Caco-2 (cell line): ENCODE results near the gene VCAM1. TPM values are rescaled to one million over a fixed set of nuclear protein-coding genes. Genes with fewer than 3 reads are reported as not detected.

Source experiments
- BruUV-seq: library from RNA; stranded (reverse); fragments of 400-500 nt; replicated peaks from 2 replicates; lab custom pipeline; 2021; lab: Mats Ljungman, UMichigan
- CTCF ChIA-PET: fragments of 300-600 bp; sonication (Branson Sonifier 250); formaldehyde crosslinking; loops from one replicate; lab custom pipeline; 2022; ENCODE audit warnings: antibody characterized with exemption; lab: Charles Lee
- POLR2A ChIA-PET: fragments of 300-600 bp; sonication (Branson Sonifier 250); formaldehyde crosslinking; loops from one replicate; lab custom pipeline; 2022; ENCODE audit warnings: antibody characterized with exemption; lab: Charles Lee
- DNase-seq, 2 experiments: peaks; one replicate each; pipeline versions ENCODE4 v3.0.0 to v3.0.0-alpha.2; 2020 to 2022
- H3K27me3 ChIP-seq: replicated peaks from 2 replicates; pipeline ENCODE4 v1.6.0; 2011; ENCODE audit warnings: low read length; ENCODE audit not compliant: control insufficient read depth, insufficient read depth
- H3K36me3 ChIP-seq: 2 replicates; pipeline ENCODE4 v1.5.1; 2011; ENCODE audit warnings: low read length; ENCODE audit not compliant: control insufficient read depth, insufficient read depth
- H3K4me1 ChIP-seq: fragments of 250-450 bp; sonication (Bioruptor Pico); 2 replicates; pipeline ENCODE4 v1.5.1; 2020; ENCODE audit warnings: mild to moderate bottlenecking
- H3K4me3 ChIP-seq: 2 replicates; pipeline ENCODE4 v1.5.1; 2011; ENCODE audit warnings: low read depth, mild to moderate bottlenecking, control low read depth, low read length
- H3K9me3 ChIP-seq: fragments of 250-450 bp; sonication (Bioruptor Pico); 2 replicates; pipeline ENCODE4 v1.5.1; 2020; ENCODE audit warnings: mild to moderate bottlenecking, moderate library complexity
- H3K27ac Mint-ChIP-seq: one replicate; pipeline ENCODE4 v1.8.0; 2022; ENCODE audit warnings: mixed read lengths; ENCODE audit not compliant: unreplicated experiment
- H3K27me3 Mint-ChIP-seq: one replicate; pipeline ENCODE4 v1.8.0; 2022; ENCODE audit warnings: mixed read lengths; ENCODE audit not compliant: insufficient read depth, unreplicated experiment
- H3K36me3 Mint-ChIP-seq: one replicate; pipeline ENCODE4 v1.8.0; 2022; ENCODE audit warnings: mild to moderate bottlenecking, mixed read lengths; ENCODE audit not compliant: insufficient read depth, unreplicated experiment
- H3K4me1 Mint-ChIP-seq: one replicate; pipeline ENCODE4 v1.8.0; 2022; ENCODE audit warnings: low read depth, mixed read lengths; ENCODE audit not compliant: unreplicated experiment
- H3K4me3 Mint-ChIP-seq: one replicate; pipeline ENCODE4 v1.8.0; 2022; ENCODE audit warnings: mild to moderate bottlenecking, moderate library complexity, mixed read lengths; ENCODE audit not compliant: unreplicated experiment
- H3K9me3 Mint-ChIP-seq: one replicate; pipeline ENCODE4 v1.8.0; 2022; ENCODE audit warnings: mixed read lengths; ENCODE audit not compliant: unreplicated experiment
- intact Hi-C: fragments of 100-400 bp; cut with micrococcal nuclease; formaldehyde crosslinking; loops from one replicate; pipeline ENCODE4 v1.10.0; 2022; ENCODE audit not compliant: unreplicated experiment
- total RNA-seq: library from RNA; stranded (reverse); gene quantifications from 2 replicates; pipeline ENCODE4 v1.2.3, GENCODE V29; 2022
- TF ChIP-seq, protein P1 (sequence below), 2 experiments: fragments of 200-600 bp in 1 of 2; IDR thresholded peaks; 1 replicate in 1 of 2; 2 replicates in 1 of 2; pipeline versions ENCODE4 v1.5.1 to v1.8.0; 2011 to 2022; ENCODE audit warnings: antibody characterized with exemption in 1 of 2, control low read depth in 1 of 2, inconsistent platforms in 1 of 2, low read depth in 1 of 2, low read length in 1 of 2, mild to moderate bottlenecking in 1 of 2, moderate library complexity in 1 of 2; ENCODE audit not compliant: insufficient read depth in 1 of 2, severe bottlenecking in 1 of 2, unreplicated experiment in 1 of 2

VCAM1 gene
- total RNA-seq, 1 experiment from 2014 or later, result not detected

DNA sequence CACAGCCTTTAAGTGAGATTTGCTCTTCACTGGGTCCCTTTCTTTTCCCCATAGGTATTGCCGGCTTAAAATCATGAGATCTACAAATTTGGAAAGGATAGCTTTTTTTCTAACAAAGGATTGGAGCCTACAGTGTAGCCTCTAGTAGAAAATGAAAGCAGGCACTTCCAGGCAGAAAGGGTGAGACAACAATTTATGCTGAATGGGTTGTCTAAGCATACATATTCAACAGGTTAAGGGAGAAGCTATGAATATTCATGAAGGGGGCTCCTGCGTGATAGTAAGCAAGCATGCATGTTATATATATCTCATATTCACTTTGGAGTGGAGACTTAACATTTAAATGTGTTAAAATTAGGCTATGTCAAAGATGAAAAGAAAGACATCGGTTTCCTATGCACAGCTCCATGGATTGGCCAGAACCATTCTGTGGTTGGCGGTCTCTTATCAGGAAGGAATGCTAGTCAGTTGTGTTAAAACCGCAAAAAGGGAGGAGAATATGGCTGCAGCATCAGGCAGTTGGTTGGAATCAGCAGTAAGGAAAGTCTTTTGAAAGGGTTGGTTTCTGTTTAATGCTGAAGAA, 66.0 kb downstream of the VCAM1 start:
- ChIA-PET CTCF (no interaction called here), POLR2A (no interaction called here)
- Mint-ChIP-seq H3K27ac (no peak overlapping the region), H3K9me3 (peaks cover 10% of the 10 kb centered on the region), H3K36me3 (no peaks in the 10 kb centered on the region), H3K27me3 (peaks cover 19% of the 10 kb centered on the region), H3K4me3 (no peak overlapping the region), H3K4me1 (peaks cover 7% of the 10 kb centered on the region)
- no TSS peak for BruUV-seq
- TF ChIP-seq, protein P1, sequence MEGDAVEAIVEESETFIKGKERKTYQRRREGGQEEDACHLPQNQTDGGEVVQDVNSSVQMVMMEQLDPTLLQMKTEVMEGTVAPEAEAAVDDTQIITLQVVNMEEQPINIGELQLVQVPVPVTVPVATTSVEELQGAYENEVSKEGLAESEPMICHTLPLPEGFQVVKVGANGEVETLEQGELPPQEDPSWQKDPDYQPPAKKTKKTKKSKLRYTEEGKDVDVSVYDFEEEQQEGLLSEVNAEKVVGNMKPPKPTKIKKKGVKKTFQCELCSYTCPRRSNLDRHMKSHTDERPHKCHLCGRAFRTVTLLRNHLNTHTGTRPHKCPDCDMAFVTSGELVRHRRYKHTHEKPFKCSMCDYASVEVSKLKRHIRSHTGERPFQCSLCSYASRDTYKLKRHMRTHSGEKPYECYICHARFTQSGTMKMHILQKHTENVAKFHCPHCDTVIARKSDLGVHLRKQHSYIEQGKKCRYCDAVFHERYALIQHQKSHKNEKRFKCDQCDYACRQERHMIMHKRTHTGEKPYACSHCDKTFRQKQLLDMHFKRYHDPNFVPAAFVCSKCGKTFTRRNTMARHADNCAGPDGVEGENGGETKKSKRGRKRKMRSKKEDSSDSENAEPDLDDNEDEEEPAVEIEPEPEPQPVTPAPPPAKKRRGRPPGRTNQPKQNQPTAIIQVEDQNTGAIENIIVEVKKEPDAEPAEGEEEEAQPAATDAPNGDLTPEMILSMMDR (IDR thresholded peaks at IDR 0.05; ENCODE audit: insufficient read depth in 1 of 2, low read depth in 1 of 2, low read length in 1 of 2, severe bottlenecking in 1 of 2, unreplicated experiment in 1 of 2), result no peak
- no peaks in the 10 kb centered on the region for H3K36me3 ChIP-seq
- H3K4me3 ChIP-seq, result no peak overlapping the region
- no peaks in the 10 kb centered on the region for H3K9me3 ChIP-seq
- no peaks in the 10 kb centered on the region for H3K4me1 ChIP-seq
- DNase-seq, result no peak
- H3K27me3 ChIP-seq, result no peaks in the 10 kb centered on the region
- intact Hi-C loops, result no loop called here

DNA sequence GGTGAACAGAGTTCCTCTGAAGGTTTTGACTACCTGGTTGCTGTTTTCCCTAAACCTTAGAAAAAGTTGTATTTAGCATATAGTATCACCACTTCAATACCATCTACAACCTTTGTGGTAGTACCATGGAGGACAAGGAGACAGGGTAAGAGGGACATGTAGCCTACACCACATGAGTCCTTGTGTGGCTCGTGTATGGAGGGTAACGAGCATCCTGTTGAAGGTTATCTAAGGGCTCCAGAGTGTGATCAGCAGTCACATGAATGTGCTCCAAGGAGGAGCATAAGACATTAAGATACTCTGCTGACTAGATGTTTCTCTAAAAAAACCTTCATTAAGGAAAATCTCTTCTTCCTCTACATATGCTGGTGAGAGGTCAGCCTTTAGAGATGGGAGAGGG, 67.3 kb downstream of the VCAM1 start:
- Histone ChIP-seq H3K36me3 (no peaks in the 10 kb centered on the region), H3K27me3 (no peaks in the 10 kb centered on the region), H3K4me3 (no peak overlapping the region), H3K9me3 (no peaks in the 10 kb centered on the region), H3K4me1 (no peaks in the 10 kb centered on the region)
- H3K27me3 Mint-ChIP-seq, result peaks cover 19% of the 10 kb centered on the region
- no peak for DNase-seq
- TF ChIP-seq, protein P1 (IDR thresholded peaks at IDR 0.05; ENCODE audit: insufficient read depth in 1 of 2, low read depth in 1 of 2, low read length in 1 of 2, severe bottlenecking in 1 of 2, unreplicated experiment in 1 of 2), result no peak
- peaks cover 6% of the 10 kb centered on the region for H3K9me3 Mint-ChIP-seq
- POLR2A ChIA-PET, result no interaction called here
- no TSS peak for BruUV-seq
- no peak overlapping the region for H3K27ac Mint-ChIP-seq
- H3K4me3 Mint-ChIP-seq, result no peak overlapping the region
- H3K36me3 Mint-ChIP-seq, result no peaks in the 10 kb centered on the region
- H3K4me1 Mint-ChIP-seq, result peaks cover 7% of the 10 kb centered on the region
- intact Hi-C loops, result no loop called here
- CTCF ChIA-PET, result no interaction called here

Other genes starting within 250 kb of the VCAM1 start
- gene GPR88, start 181.6 kb upstream of the VCAM1 start, total RNA-seq, result not detected in 2 replicates
- gene EXTL2, start 175.1 kb downstream of the VCAM1 start, total RNA-seq, result 7.2 and 7.4 TPM in 2 replicates
- gene SLC30A7, start 176.3 kb downstream of the VCAM1 start, total RNA-seq, result 16.1 and 16.4 TPM in 2 replicates